Neural progenitor cell (in vitro differentiated cells): ENCODE data around the gene STAMBP. TPM values are rescaled to one million over a fixed set of nuclear protein-coding genes. Genes with fewer than 3 reads are reported as not detected.

Source experiments
- DNase-seq: peaks from one replicate; pipeline ENCODE4 v3.0.0-alpha.2; 2016; ENCODE audit warnings: low spot score
- H2AFZ ChIP-seq: fragments of 200-600 bp; sonication (generic); replicated peaks from 2 replicates; pipeline ENCODE4 v1.6.1; 2016; ENCODE audit warnings: antibody characterized with exemption
- H3F3A ChIP-seq: fragments of 200-600 bp; sonication (generic); 2 replicates; pipeline ENCODE4 v1.6.1; 2016; ENCODE audit warnings: antibody characterized with exemption, low read depth
- H3K27ac ChIP-seq: fragments of 200-600 bp; sonication (generic); 2 replicates; pipeline ENCODE4 v1.5.1; 2016; ENCODE audit warnings: mild to moderate bottlenecking
- H3K27me3 ChIP-seq: fragments of 200-600 bp; sonication (generic); 2 replicates; pipeline ENCODE4 v1.6.1; 2016; ENCODE audit warnings: mild to moderate bottlenecking, moderate library complexity
- H3K36me3 ChIP-seq: fragments of 200-600 bp; sonication (generic); 2 replicates; pipeline ENCODE4 v1.5.1; 2016
- H3K4me1 ChIP-seq: fragments of 200-600 bp; sonication (generic); 2 replicates; pipeline ENCODE4 v1.6.1; 2016; ENCODE audit warnings: mixed run types
- H3K4me2 ChIP-seq: fragments of 200-600 bp; sonication (generic); 2 replicates; pipeline ENCODE4 v1.6.1; 2016
- H3K4me3 ChIP-seq: fragments of 200-600 bp; sonication (generic); 2 replicates; pipeline ENCODE4 v1.5.1; 2016
- H3K79me2 ChIP-seq: fragments of 200-600 bp; sonication (generic); 2 replicates; pipeline ENCODE4 v1.6.1; 2016; ENCODE audit warnings: low read depth
- H3K9ac ChIP-seq: fragments of 200-600 bp; sonication (generic); 2 replicates; pipeline ENCODE4 v1.6.1; 2016
- H3K9me3 ChIP-seq: fragments of 200-600 bp; sonication (generic); 2 replicates; pipeline ENCODE4 v1.5.1; 2016; ENCODE audit warnings: low read depth
- H4K20me1 ChIP-seq: fragments of 200-600 bp; sonication (generic); 2 replicates; pipeline ENCODE4 v1.6.1; 2016; ENCODE audit warnings: low read depth
- H3K27ac Mint-ChIP-seq: 3 replicates; pipeline ENCODE4 v1.8.0; 2021; ENCODE audit warnings: mixed read lengths
- H3K27me3 Mint-ChIP-seq: 2 replicates; pipeline ENCODE4 v1.8.0; 2022; ENCODE audit warnings: low read depth, mild to moderate bottlenecking, inconsistent platforms, moderate library complexity, mixed read lengths; ENCODE audit not compliant: insufficient read depth
- H3K36me3 Mint-ChIP-seq: 3 replicates; pipeline ENCODE4 v1.8.0; 2021; ENCODE audit warnings: mixed read lengths
- H3K4me1 Mint-ChIP-seq: 3 replicates; pipeline ENCODE4 v1.8.0; 2021; ENCODE audit warnings: mixed read lengths
- H3K4me3 Mint-ChIP-seq: 3 replicates; pipeline ENCODE4 v1.8.0; 2021; ENCODE audit warnings: mild to moderate bottlenecking, moderate library complexity, mixed read lengths
- H3K9me3 Mint-ChIP-seq: 3 replicates; pipeline ENCODE4 v1.8.0; 2020; ENCODE audit warnings: mixed read lengths
- EZH2 ChIP-seq: fragments of 200-600 bp; sonication (generic); IDR thresholded peaks from 2 replicates; pipeline ENCODE4 v1.6.1; 2017; ENCODE audit warnings: antibody characterized with exemption, mild to moderate bottlenecking, moderate library complexity
- EZH2phosphoT487 ChIP-seq: fragments of 200-600 bp; sonication (generic); IDR thresholded peaks from 2 replicates; pipeline ENCODE4 v1.6.1; 2017; ENCODE audit warnings: antibody characterized with exemption
- total RNA-seq: library from RNA; depleted of rRNA; stranded (reverse); fragments of >200 nt; gene quantifications from 2 replicates; pipeline ENCODE4 v1.2.3, GENCODE V29; 2015; ENCODE audit warnings: low replicate concordance
- TF ChIP-seq, protein P1 (sequence below): fragments of 200-600 bp; sonication (generic); IDR thresholded peaks from 2 replicates; pipeline ENCODE4 v1.5.1; 2017; ENCODE audit warnings: antibody characterized with exemption, mild to moderate bottlenecking

The STAMBP gene
- total RNA-seq, 1 donor from 2014 or later: 77.3 TPM

- Mint-ChIP-seq H3K36me3 (peaks cover 32% of the 10 kb centered on the region), H3K4me1 (no peaks in the 10 kb centered on the region), H3K9me3 (no peaks in the 10 kb centered on the region), H3K27me3 (peaks cover 2% of the 10 kb centered on the region), H3K27ac (no peak overlapping the region), H3K4me3 (no peak overlapping the region)
- Histone ChIP-seq H3K27ac (no peak overlapping the region), H3K9me3 (no peaks in the 10 kb centered on the region), H3K4me2 (no peak overlapping the region), H3K79me2 (no peaks in the 10 kb centered on the region), H3K4me1 (no peaks in the 10 kb centered on the region), H2AFZ (no peak overlapping the region), H3K9ac (no peak overlapping the region), H3K36me3 (peaks cover 6% of the 10 kb centered on the region), H3F3A (no peaks in the 10 kb centered on the region), H3K27me3 (no peaks in the 10 kb centered on the region), H4K20me1 (no peaks in the 10 kb centered on the region), H3K4me3 (no peak overlapping the region)
- TF ChIP-seq EZH2: no peak
- TF ChIP-seq, protein P1, sequence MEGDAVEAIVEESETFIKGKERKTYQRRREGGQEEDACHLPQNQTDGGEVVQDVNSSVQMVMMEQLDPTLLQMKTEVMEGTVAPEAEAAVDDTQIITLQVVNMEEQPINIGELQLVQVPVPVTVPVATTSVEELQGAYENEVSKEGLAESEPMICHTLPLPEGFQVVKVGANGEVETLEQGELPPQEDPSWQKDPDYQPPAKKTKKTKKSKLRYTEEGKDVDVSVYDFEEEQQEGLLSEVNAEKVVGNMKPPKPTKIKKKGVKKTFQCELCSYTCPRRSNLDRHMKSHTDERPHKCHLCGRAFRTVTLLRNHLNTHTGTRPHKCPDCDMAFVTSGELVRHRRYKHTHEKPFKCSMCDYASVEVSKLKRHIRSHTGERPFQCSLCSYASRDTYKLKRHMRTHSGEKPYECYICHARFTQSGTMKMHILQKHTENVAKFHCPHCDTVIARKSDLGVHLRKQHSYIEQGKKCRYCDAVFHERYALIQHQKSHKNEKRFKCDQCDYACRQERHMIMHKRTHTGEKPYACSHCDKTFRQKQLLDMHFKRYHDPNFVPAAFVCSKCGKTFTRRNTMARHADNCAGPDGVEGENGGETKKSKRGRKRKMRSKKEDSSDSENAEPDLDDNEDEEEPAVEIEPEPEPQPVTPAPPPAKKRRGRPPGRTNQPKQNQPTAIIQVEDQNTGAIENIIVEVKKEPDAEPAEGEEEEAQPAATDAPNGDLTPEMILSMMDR: no peak
- no peak for TF ChIP-seq EZH2phosphoT487
- no peak for DNase-seq
Observed at GRCh38 chr2:73852020-73852419, 23.3 kb downstream of the STAMBP start.

- no peaks in the 10 kb centered on the region for H3K79me2 ChIP-seq
- H3K27ac ChIP-seq: no peak overlapping the region
- TF ChIP-seq EZH2phosphoT487 (no peak), EZH2 (no peak)
- TF ChIP-seq, protein P1: no peak
- no peak for DNase-seq
- H3K4me2 ChIP-seq: no peak overlapping the region
- no peaks in the 10 kb centered on the region for H3K9me3 Mint-ChIP-seq
- H3K36me3 ChIP-seq: peaks cover 11% of the 10 kb centered on the region
- H3K4me1 ChIP-seq: no peaks in the 10 kb centered on the region
- H4K20me1 ChIP-seq: no peaks in the 10 kb centered on the region
- no peaks in the 10 kb centered on the region for H3K27me3 Mint-ChIP-seq
- H3K9me3 ChIP-seq: no peaks in the 10 kb centered on the region
- H3K4me1 Mint-ChIP-seq: no peaks in the 10 kb centered on the region
- H3K27me3 ChIP-seq: no peaks in the 10 kb centered on the region
- H3K36me3 Mint-ChIP-seq: peaks cover 30% of the 10 kb centered on the region
- no peak overlapping the region for H3K9ac ChIP-seq
- H2AFZ ChIP-seq: no peak overlapping the region
- no peak overlapping the region for H3K27ac Mint-ChIP-seq
- no peak overlapping the region for H3K4me3 ChIP-seq
- no peaks in the 10 kb centered on the region for H3F3A ChIP-seq
- H3K4me3 Mint-ChIP-seq: no peak overlapping the region
Observed at GRCh38 chr2:73855526-73855925, 26.8 kb downstream of the STAMBP start.

DNA sequence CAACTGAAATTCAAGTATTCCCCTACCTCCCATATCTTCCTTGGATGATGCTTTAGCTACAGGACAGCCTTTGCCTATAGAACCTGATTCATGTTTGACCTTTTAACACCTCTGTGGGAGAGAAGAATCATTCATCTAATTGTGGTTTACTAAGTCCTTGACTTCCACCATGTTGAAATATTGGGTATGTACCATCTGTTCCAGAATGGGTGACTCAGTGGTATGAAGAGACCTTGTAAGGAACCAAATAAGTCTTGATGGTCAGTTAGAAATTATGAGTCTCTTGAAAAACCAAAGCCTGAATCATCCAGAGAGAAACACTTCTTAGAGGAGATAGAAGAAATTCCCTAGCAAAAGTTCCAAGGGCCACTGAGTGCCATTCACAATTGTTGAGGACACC lies 27.5 kb downstream of the STAMBP start:
- Histone ChIP-seq H3K27me3 (no peaks in the 10 kb centered on the region), H3K9me3 (no peaks in the 10 kb centered on the region), H3K79me2 (no peaks in the 10 kb centered on the region), H3K4me2 (no peak overlapping the region), H3F3A (no peaks in the 10 kb centered on the region), H3K4me3 (no peak overlapping the region), H3K4me1 (no peaks in the 10 kb centered on the region), H3K27ac (no peak overlapping the region), H4K20me1 (no peaks in the 10 kb centered on the region), H2AFZ (no peak overlapping the region), H3K9ac (no peak overlapping the region), H3K36me3 (peaks cover 12% of the 10 kb centered on the region)
- no peaks in the 10 kb centered on the region for H3K9me3 Mint-ChIP-seq
- no peaks in the 10 kb centered on the region for H3K27me3 Mint-ChIP-seq
- H3K36me3 Mint-ChIP-seq: peaks cover 30% of the 10 kb centered on the region
- H3K4me1 Mint-ChIP-seq: no peaks in the 10 kb centered on the region
- no peak overlapping the region for H3K4me3 Mint-ChIP-seq
- H3K27ac Mint-ChIP-seq: no peak overlapping the region
- no peak for DNase-seq
- TF ChIP-seq EZH2phosphoT487: no peak
- TF ChIP-seq EZH2: no peak
- TF ChIP-seq, protein P1: no peak
